LNCAP (cell line): ENCODE results near the gene SORT1.

Experiments
- CTCF ChIP-seq: fragments of 450-650 bp; IDR thresholded peaks from 2 replicates; pipeline ENCODE4 v1.5.1; 2017; ENCODE audit warnings: mild to moderate bottlenecking

SORT1 gene

DNA sequence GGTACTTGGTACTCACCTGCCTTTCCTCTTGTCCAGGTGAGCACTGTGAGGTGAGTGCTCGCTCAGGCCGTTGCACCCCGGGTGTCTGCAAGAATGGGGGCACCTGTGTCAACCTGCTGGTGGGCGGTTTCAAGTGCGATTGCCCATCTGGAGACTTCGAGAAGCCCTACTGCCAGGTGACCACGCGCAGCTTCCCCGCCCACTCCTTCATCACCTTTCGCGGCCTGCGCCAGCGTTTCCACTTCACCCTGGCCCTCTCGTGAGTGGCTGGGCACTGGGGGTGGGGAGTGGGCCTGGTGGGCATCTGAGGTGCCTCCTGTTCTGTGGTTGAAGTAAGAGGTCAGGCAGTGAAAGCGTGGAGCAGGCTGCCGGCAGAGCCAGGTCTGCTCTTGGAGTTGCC lies 136.7 kb downstream of the SORT1 start:
- no peak for TF ChIP-seq CTCF

GRCh38 chr1:109259674-109260557 lies 137.8 kb downstream of the SORT1 start:
- TF ChIP-seq CTCF, result no peak
